Gastrocnemius medialis (tissue), 4 donors: ENCODE measurements around the gene ADSS1. TPM values are rescaled to one million over a fixed set of nuclear protein-coding genes. Genes with fewer than 3 reads are reported as not detected.

Experiments
- ATAC-seq, 2 donors: fragments of 150-250 bp; one replicate each; pipeline ENCODE4 v1.9.1; 2016
- DNase-seq, 2 donors: peaks; one replicate each; pipeline ENCODE4 v3.0.0-alpha.2; 2019
- H3K27ac ChIP-seq, 4 donors: fragments of 200-600 bp; sonication (generic); 1 replicate in 1 of 4; 2 replicates in 3 of 4; pipeline ENCODE4 v1.5.1; 2016 to 2018; ENCODE audit warnings: mild to moderate bottlenecking in 2 of 4, moderate library complexity in 1 of 4
- H3K27me3 ChIP-seq, 3 donors: fragments of 200-600 bp; sonication (generic) in 2 of 3; 1 replicate in 1 of 3; 2 replicates in 2 of 3; pipeline versions ENCODE4 v1.5.1 to v1.6.0; 2016 to 2019; ENCODE audit warnings: mild to moderate bottlenecking in 1 of 3, moderate library complexity in 1 of 3
- H3K36me3 ChIP-seq, 2 donors: fragments of 200-600 bp; sonication (generic) in 1 of 2; one replicate each; pipeline ENCODE4 v1.5.1; 2017 to 2018
- H3K4me1 ChIP-seq, 2 donors: fragments of 200-600 bp; sonication (generic) in 1 of 2; one replicate each; pipeline ENCODE4 v1.5.1; 2016 to 2017; ENCODE audit warnings: mild to moderate bottlenecking in 2 of 2
- H3K4me3 ChIP-seq, 4 donors: fragments of 200-600 bp; sonication (generic) in 3 of 4; 1 replicate in 1 of 4; 2 replicates in 3 of 4; pipeline ENCODE4 v1.5.1; 2016 to 2019; ENCODE audit warnings: mild to moderate bottlenecking in 2 of 4
- H3K9me3 ChIP-seq, 3 donors: fragments of 200-600 bp; sonication (generic) in 2 of 3; 1 replicate in 1 of 3; 2 replicates in 2 of 3; pipeline ENCODE4 v1.5.1; 2016 to 2019
- POLR2A ChIP-seq, 2 donors: fragments of 450-650 bp; IDR thresholded peaks; one replicate each; pipeline ENCODE4 v1.6.1; 2017; ENCODE audit warnings: antibody characterized with exemption in 2 of 2, mild to moderate bottlenecking in 2 of 2, moderate library complexity in 2 of 2
- in situ Hi-C, 4 donors: fragments of 200-750 bp; cut with MboI; loops; one replicate each; pipeline versions ENCODE4 v1.15.0 to v1.8.0; 2017; ENCODE audit warnings: low sequenced_read_pairs in 4 of 4
- intact Hi-C: fragments of 100-400 bp; cut with DNase I; formaldehyde crosslinking; loops from one replicate; pipeline ENCODE4 v1.15.1; 2023; ENCODE audit warnings: low total_unique reads
- total RNA-seq, 4 donors: library from RNA; depleted of rRNA; stranded (reverse); fragments of >200 nt; gene quantifications; one replicate each; pipeline versions ENCODE4 v1.1.0 to v1.2.3, GENCODE V29; 2016
- TF ChIP-seq, protein P1 (sequence below), 5 experiments: fragments of 450-650 bp in 3 of 5; fragments of 200-600 bp in 2 of 5; sonication (generic) in 2 of 5; IDR thresholded peaks in 4 of 5; conservative IDR thresholded peaks in 1 of 5; 1 replicate in 4 of 5; 2 replicates in 1 of 5; pipeline ENCODE4 v1.5.1; 2016 to 2019; ENCODE audit warnings: antibody characterized with exemption in 5 of 5, mild to moderate bottlenecking in 3 of 5, moderate library complexity in 3 of 5

The ADSS1 gene
- total RNA-seq, 4 donors from 2014 or later, result 165 to 577 (median 232) TPM

DNA sequence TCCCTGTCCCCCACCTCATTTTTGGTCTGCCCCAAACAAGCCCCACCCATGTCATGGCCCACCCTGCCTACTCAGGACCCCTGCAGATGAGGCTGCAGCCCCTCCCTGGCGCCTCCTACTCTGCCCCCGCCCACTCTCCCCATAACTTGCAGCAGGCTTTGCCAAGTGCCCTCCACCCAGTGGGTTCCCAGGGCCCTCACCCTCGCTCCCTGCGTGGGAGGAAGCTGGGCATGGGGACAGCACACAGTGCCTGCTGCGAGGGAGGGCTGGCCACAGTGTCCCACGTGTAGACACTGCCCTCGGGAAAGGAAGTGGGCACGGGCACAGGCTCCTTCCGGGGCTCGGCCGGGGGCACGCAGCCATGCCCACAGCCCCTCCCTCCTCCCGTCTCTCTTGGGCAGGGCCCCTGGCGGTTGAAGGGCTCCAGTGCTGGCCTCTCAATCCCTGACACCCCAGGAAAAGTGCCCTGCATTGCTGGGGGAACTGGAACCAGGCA, 62.1 kb downstream of the ADSS1 start:
- DNase-seq, result no peak

DNA sequence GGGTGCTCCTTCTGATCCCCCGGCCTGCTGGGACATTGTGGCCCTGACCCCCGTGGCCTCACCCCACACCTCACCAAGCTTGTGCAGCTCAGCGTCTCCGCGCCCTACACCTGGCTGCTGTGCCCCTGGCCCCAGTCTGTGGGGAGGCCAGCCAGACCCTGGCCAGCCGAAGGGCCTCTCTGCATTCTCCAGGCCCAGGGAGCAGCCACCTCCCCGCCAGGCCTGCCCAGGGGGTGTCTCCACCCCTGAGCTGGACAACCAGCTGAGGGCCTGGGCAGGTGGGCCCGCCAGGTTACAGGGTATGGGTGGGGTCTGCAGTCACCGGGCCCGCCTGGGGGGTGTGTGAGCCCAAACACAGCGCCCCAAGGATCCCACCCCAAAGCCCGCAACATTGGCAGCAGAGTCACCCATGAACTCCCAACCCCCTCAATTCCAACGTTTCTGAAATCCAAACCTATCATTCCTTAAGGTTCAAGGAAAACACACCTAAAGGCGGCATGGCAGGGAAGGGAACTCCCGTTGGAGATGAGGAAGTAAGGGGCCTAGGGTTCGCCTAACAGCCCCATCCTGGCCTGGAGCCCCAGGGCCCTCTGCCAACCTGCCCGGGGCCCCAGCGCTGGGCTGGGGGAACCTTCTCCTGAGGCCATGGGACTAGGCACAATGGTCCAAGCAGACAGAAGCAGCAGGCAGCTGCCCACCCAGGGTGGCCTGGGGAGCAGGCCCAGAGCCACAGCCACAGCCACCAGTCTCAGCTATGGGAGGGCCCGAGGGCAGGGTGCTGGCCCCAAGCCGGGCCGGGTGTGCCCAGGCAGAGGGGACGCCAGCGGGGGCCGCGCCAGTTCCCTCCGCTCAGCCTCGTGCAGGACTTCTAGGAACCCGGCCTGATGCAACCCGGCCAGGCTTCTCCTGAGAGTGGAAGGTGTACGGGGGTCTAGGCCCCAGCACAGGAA, 63.0 kb downstream of the ADSS1 start:
- Histone ChIP-seq H3K4me1 (peaks cover 5 to 13% of the 10 kb centered on the region in 2 donors), H3K27me3 (no peaks in the 10 kb centered on the region), H3K36me3 (peaks cover 0 to 21% of the 10 kb centered on the region in 2 donors), H3K27ac (no peak overlapping the region), H3K4me3 (no peak overlapping the region), H3K9me3 (no peaks in the 10 kb centered on the region)
- in situ Hi-C loops (no loop called here), intact Hi-C loops (no loop called here)
- DNase-seq (no peak), ATAC-seq (no peak)
- TF ChIP-seq POLR2A (IDR thresholded peaks at IDR 0.05), result no peak
- TF ChIP-seq, protein P1, sequence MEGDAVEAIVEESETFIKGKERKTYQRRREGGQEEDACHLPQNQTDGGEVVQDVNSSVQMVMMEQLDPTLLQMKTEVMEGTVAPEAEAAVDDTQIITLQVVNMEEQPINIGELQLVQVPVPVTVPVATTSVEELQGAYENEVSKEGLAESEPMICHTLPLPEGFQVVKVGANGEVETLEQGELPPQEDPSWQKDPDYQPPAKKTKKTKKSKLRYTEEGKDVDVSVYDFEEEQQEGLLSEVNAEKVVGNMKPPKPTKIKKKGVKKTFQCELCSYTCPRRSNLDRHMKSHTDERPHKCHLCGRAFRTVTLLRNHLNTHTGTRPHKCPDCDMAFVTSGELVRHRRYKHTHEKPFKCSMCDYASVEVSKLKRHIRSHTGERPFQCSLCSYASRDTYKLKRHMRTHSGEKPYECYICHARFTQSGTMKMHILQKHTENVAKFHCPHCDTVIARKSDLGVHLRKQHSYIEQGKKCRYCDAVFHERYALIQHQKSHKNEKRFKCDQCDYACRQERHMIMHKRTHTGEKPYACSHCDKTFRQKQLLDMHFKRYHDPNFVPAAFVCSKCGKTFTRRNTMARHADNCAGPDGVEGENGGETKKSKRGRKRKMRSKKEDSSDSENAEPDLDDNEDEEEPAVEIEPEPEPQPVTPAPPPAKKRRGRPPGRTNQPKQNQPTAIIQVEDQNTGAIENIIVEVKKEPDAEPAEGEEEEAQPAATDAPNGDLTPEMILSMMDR (IDR thresholded peaks at IDR 0.05 in 4 of 5, conservative IDR thresholded peaks at IDR 0.05 in 1 of 5), result no peak

More for the DNA sequence above, 62.1 kb downstream of the ADSS1 start:
- Histone ChIP-seq H3K27ac (no peak overlapping the region), H3K4me3 (no peak overlapping the region), H3K9me3 (no peaks in the 10 kb centered on the region), H3K27me3 (no peaks in the 10 kb centered on the region), H3K4me1 (peaks cover 0 to 10% of the 10 kb centered on the region in 2 donors), H3K36me3 (peaks cover 0 to 16% of the 10 kb centered on the region in 2 donors)
- no peak for ATAC-seq
- TF ChIP-seq, protein P1 (IDR thresholded peaks at IDR 0.05 in 4 of 5, conservative IDR thresholded peaks at IDR 0.05 in 1 of 5), result no peak
- TF ChIP-seq POLR2A (IDR thresholded peaks at IDR 0.05), result no peak
- intact Hi-C loops, result no loop called here
- in situ Hi-C loops, result no loop called here

DNA sequence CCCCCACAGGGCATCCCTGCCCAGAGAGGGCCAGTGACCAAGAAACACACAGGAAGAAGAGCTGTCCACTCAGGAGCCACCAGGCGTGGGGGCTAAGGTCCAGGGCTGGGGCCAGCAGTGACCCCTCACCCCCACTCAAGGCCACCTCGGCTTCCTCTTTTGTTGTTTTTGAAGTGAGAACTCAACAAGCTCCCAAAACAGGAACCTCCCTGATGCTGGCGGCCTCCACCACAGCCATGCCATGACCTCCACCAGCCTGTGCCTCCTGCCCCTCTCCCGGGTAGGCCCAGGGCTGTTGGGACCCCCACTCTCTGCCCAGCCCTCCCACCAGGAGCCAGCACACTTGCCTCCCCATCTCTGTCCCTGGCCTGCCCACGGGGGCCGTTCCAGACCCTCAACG, 63.7 kb downstream of the ADSS1 start:
- ATAC-seq (no peak), DNase-seq (no peak)
- Histone ChIP-seq H3K27ac (no peak overlapping the region), H3K36me3 (peaks cover 0 to 21% of the 10 kb centered on the region in 2 donors), H3K27me3 (no peaks in the 10 kb centered on the region), H3K9me3 (no peaks in the 10 kb centered on the region), H3K4me1 (peaks cover 12 to 20% of the 10 kb centered on the region in 2 donors), H3K4me3 (no peak overlapping the region)
- intact Hi-C loops (no loop called here), in situ Hi-C loops (no loop called here)
- TF ChIP-seq POLR2A (IDR thresholded peaks at IDR 0.05), result no peak
- TF ChIP-seq, protein P1 (IDR thresholded peaks at IDR 0.05 in 4 of 5, conservative IDR thresholded peaks at IDR 0.05 in 1 of 5), result no peak

DNA sequence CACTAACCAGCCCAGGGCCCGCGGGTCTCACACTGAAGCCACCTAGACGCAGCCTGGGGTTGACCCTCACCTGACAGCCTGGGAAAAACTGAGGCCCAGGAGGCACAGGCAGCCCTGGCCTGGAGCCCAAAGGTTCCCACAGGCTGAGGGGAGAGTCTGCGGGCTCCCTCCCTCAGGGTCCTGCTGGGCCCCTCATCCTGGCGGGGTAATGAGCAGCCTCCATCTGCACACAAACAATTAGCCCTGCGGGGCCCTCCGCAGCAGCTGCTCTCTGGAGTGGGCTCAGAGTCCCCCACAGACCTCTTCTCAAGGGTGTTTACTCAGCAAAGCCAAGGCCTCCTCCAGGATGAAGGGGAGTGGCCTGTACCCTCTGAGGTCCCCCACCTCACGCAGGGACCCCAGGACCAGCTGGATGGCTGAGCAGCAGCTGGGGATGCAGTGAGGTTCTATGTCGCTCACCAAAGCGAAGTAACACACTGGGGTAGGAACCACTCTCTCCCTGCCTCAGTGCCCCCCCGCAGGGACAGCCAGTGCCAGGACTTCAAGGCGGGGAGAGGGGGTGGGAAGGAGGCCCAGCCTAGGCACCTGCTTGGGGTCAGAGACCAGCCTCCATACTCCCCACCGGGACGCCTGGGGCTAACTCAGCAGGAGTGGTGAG, 64.3 kb downstream of the ADSS1 start:
- no peak overlapping the region for H3K4me3 ChIP-seq
- no peak for ATAC-seq
- no peak for DNase-seq
- H3K36me3 ChIP-seq, result peaks cover 0 to 21% of the 10 kb centered on the region in 2 donors
- no peak overlapping the region for H3K27ac ChIP-seq
- TF ChIP-seq, protein P1 (IDR thresholded peaks at IDR 0.05 in 4 of 5, conservative IDR thresholded peaks at IDR 0.05 in 1 of 5), result no peak
- TF ChIP-seq POLR2A (IDR thresholded peaks at IDR 0.05), result no peak
- no peaks in the 10 kb centered on the region for H3K9me3 ChIP-seq
- in situ Hi-C loops (no loop called here), intact Hi-C loops (no loop called here)
- H3K4me1 ChIP-seq, result peaks cover 18 to 25% of the 10 kb centered on the region in 2 donors
- no peaks in the 10 kb centered on the region for H3K27me3 ChIP-seq
